Epithelial cell of prostate (primary cell): ENCODE results near the gene LRP3.
"Not testable (repeated sequence)": the region's sequence is repeated elsewhere in the genome, so short reads cannot be mapped to it uniquely, and the experiment has no call there.

Experiments
- DNase-seq: peaks from one replicate; pipeline ENCODE4 v3.0.0-alpha.2; 2011; ENCODE audit warnings: low read depth, low spot score
- H3K27ac ChIP-seq: fragments of 450-650 bp; 2 replicates; pipeline ENCODE4 v1.5.1; 2017; ENCODE audit warnings: mild to moderate bottlenecking

LRP3 gene

GRCh38 chr19:33211794-33212435 lies 17.8 kb downstream of the LRP3 start:
- no peak overlapping the region for H3K27ac ChIP-seq
- DNase-seq, result no peak

- no peak overlapping the region for H3K27ac ChIP-seq
- DNase-seq, result no peak
These were observed 18.5 kb downstream of the LRP3 start for GRCh38 chr19:33212436-33213172.

GRCh38 chr19:33214596-33214995 lies 20.5 kb downstream of the LRP3 start:
- H3K27ac ChIP-seq, result no peak overlapping the region
- DNase-seq, result no peak

- no peak overlapping the region for H3K27ac ChIP-seq
- no peak for DNase-seq
These were observed 21.5 kb downstream of the LRP3 start for GRCh38 chr19:33215438-33216197.

GRCh38 chr19:33216198-33216830 lies 22.2 kb downstream of the LRP3 start:
- H3K27ac ChIP-seq, result no peak overlapping the region
- no peak for DNase-seq

GRCh38 chr19:33217881-33218280 lies 23.8 kb downstream of the LRP3 start:
- no peak for DNase-seq
- H3K27ac ChIP-seq, result no peak overlapping the region

- no peak overlapping the region for H3K27ac ChIP-seq
- DNase-seq, result no peak
These were observed 25.2 kb downstream of the LRP3 start for GRCh38 chr19:33219261-33219815.

GRCh38 chr19:33220115-33220514 lies 26.0 kb downstream of the LRP3 start:
- no peak for DNase-seq
- H3K27ac ChIP-seq, result no peak overlapping the region

- no peak for DNase-seq
- H3K27ac ChIP-seq, result no peak overlapping the region
These were observed 26.6 kb downstream of the LRP3 start for GRCh38 chr19:33220735-33221134.

GRCh38 chr19:33221638-33222037 lies 27.5 kb downstream of the LRP3 start:
- DNase-seq, result no peak
- no peak overlapping the region for H3K27ac ChIP-seq

- DNase-seq, result not testable (repeated sequence)
These were observed 28.1 kb downstream of the LRP3 start for GRCh38 chr19:33222255-33222654.

GRCh38 chr19:33224694-33225457 lies 30.7 kb downstream of the LRP3 start:
- no peak for DNase-seq
- H3K27ac ChIP-seq, result no peak overlapping the region

More at GRCh38 chr19:33222255-33222654, 28.1 kb downstream of the LRP3 start:
- H3K27ac ChIP-seq, result not testable (repeated sequence)

- DNase-seq, result no peak
- no peak within 1 kb of the TSS for H3K27ac ChIP-seq
These were observed 31.4 kb downstream of the LRP3 start, which contains the start of gene SLC7A10 for GRCh38 chr19:33225458-33225926. Gene SLC7A10, minus strand, starts transcription at chr19:33225850. Its CDS starts 147 bp downstream, at chr19:33225703.

GRCh38 chr19:33226550-33227241 lies 32.6 kb downstream of the LRP3 start:
- no peak for DNase-seq
- H3K27ac ChIP-seq, result no peak overlapping the region

- no peak for DNase-seq
- H3K27ac ChIP-seq, result no peak overlapping the region
These were observed 33.1 kb downstream of the LRP3 start for GRCh38 chr19:33227242-33227650.

- no peak overlapping the region for H3K27ac ChIP-seq
- DNase-seq, result no peak
These were observed 33.9 kb downstream of the LRP3 start for GRCh38 chr19:33227870-33228599.

GRCh38 chr19:33229962-33230361 lies 35.8 kb downstream of the LRP3 start:
- no peak overlapping the region for H3K27ac ChIP-seq
- DNase-seq, result no peak

GRCh38 chr19:33231511-33231910 lies 37.4 kb downstream of the LRP3 start:
- no peak overlapping the region for H3K27ac ChIP-seq
- no peak for DNase-seq
